Measurements from ENCODE around the gene RASIP1. TPM values are rescaled to one million over a fixed set of nuclear protein-coding genes. Genes with fewer than 3 reads are reported as not detected.

RASIP1 gene
- total and polyA plus RNA-seq, 2 donors (not counting 1 experiment from before 2014, with no cell fraction given): 0.20 TPM; not detected in 1

GRCh38 chr19:48741129-48741999 lies 954 bp upstream of the RASIP1 start:
- H3K9me3 ChIP-seq (ENCODE audit: control extremely low read depth in 1 of 3, control insufficient read depth in 2 of 3, insufficient read depth in 1 of 3, low read length in 2 of 3): peaks cover 0 to 38% (median 0%) of the 10 kb centered on the region in 3 donors
- H3K9me3 Mint-ChIP-seq (ENCODE audit: insufficient read depth): no peaks in the 10 kb centered on the region
- no peak overlapping the region for H3K9ac ChIP-seq (ENCODE audit: low read length)
- intact Hi-C loops (cut with micrococcal nuclease): no loop called here
- DNase-seq (peak; percentile 50), ATAC-seq (ENCODE audit: low read depth) (no peak)
- H2AFZ ChIP-seq (ENCODE audit: insufficient read depth, low read depth, low read length, poor library complexity, severe bottlenecking): no peak overlapping the region
- H3K4me1 Mint-ChIP-seq: peaks cover 19% of the 10 kb centered on the region
- peaks cover 0 to 40% (median 20%) of the 10 kb centered on the region in 4 experiments for H3K27me3 ChIP-seq (replicated peaks in 1 of 4; ENCODE audit: control extremely low read depth in 1 of 4, control insufficient read depth in 3 of 4, insufficient read depth in 4 of 4, low read length in 3 of 4)
- ChIA-PET POLR2A (no interaction called here), CTCF (no interaction called here)
- H3K79me2 ChIP-seq (ENCODE audit: control insufficient read depth, insufficient read depth, low read length): no peaks in the 10 kb centered on the region
- whole genome bisulfite sequencing (ENCODE audit: insufficient coverage): 51% methylated on average over 32 of the region's 35 CpGs
- H3K27me3 Mint-ChIP-seq: peaks cover 25% of the 10 kb centered on the region
- H3K4me1 ChIP-seq (ENCODE audit: control insufficient read depth in 2 of 2, insufficient read depth in 2 of 2, low read length in 2 of 2): peaks cover 22 to 28% of the 10 kb centered on the region in 2 donors
- H3K4me2 ChIP-seq (replicated peaks; ENCODE audit: low read depth, low read length, poor library complexity, severe bottlenecking): no peak overlapping the region
- H3K4me3 Mint-ChIP-seq: peak overlapping the region; percentile 49
- TF ChIP-seq CTCF (IDR thresholded peaks at IDR 0.05) (no peak), EZH2 (IDR thresholded peaks at IDR 0.05; ENCODE audit: borderline replicate concordance, insufficient read depth, low read depth, low read length, poor library complexity, severe bottlenecking) (no peak)
- H3K4me3 ChIP-seq (ENCODE audit: control extremely low read depth in 1 of 5, extremely low read depth in 1 of 5, insufficient read depth in 1 of 5, low read depth in 2 of 5, low read length in 4 of 5): no peak overlapping the region
- H3K27ac Mint-ChIP-seq: peak overlapping the region; percentile 46
- no peaks in the 10 kb centered on the region for H4K20me1 ChIP-seq (ENCODE audit: control insufficient read depth, insufficient read depth, low read length, poor library complexity, severe bottlenecking)
- no peaks in the 10 kb centered on the region for H3K36me3 ChIP-seq (replicated peaks in 1 of 2; ENCODE audit: control extremely low read depth in 1 of 2, control insufficient read depth in 1 of 2, extremely low read depth in 1 of 2, insufficient read depth in 2 of 2, low read length in 1 of 2)
- H3K27ac ChIP-seq (ENCODE audit: low read length in 2 of 2): no peak overlapping the region
